Smooth muscle cell of the brain vasculature (primary cell): Measurements from ENCODE around the gene ABCA2.

Source experiments
- DNase-seq: peaks from one replicate; pipeline ENCODE4 v3.0.0-alpha.2; 2012; ENCODE audit warnings: low read depth, low spot score

Gene ABCA2

DNA sequence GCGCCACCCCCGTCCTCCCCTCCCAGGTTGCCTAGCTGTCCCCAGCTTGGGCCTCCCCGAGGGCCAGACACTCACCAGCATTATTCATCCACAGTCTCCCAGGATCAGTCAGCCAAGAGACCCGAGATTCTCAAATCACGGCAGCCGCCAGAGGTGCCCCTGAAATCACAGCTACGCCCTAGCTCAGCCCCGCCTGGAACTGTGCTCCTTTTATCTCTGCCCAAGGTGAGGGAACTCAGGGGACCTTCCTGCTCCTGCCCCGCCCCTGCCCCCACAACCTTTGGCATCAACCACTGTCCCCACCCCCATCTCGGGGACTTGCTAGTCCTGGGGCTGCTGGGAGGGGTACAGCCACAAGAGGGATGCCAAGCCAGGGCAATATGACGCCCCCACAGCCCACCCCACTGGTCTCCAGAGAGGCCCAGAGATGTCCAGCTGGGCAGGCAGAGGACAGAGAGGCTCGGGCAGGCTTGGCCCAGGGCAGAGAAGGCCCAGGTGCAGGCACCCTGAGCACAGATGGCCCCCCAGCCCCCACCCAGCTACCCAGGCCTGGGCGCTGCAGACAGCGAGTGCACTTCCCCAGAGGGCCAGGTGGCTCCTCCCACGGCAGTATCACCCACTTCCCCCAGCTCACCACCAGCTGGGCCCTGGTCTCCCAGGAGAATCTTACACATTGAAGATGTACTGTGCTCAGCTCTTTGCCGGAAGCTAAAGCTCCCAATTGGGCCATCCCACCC lies 4.0 kb upstream of the ABCA2 start, which contains the start of gene FUT7:
Gene FUT7 (minus strand): TSS at position 185 of the 737 bp plus-strand sequence. CDS start 97 bp downstream, at position 88.
- no peak for DNase-seq

DNA sequence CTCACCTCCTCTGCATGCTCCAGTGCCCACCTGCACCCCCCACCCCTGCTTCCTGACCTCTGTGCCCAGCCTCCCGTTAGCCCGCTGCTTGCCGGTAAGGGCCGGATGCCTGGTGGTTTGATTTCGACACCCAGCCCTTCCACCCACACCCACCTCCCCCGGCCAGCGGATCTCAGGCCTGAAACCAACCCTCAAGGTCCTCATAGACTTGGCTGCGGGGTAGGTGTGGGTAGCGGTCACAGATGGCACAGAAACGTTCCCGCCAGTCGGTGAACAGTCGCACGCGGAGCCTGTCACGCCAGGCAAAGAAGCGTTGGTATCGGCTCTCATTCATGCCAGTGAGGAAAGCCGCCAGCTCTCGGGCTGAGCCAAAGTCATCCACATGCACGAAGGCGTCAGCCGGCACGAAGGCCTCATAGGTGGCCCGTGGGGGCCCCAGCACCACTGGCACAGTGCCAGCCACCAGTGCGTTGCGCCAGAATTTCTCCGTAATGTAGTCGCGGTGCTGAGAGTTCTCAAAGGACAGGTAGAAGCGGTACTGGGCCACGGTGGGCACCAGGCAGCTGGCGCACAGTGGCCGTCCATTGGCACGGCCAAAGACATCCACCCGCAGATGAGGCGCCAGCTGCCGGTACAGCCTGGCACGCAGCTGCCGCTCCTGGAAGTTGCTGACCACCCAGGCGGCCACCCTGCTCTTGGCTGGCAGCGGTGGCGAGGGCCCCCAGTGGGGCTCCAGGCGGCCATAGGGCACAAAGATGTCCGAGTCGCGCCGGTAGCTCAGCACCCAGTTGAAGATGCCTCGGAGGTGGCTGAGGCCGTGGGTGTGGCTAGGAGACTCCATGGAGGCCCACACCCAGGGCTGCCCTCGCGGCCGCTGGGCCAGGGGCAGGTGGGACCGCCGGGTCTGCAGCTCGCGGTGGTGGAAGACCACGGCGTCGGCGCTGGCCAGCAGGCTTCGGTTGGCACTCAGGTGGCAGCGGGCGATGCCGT lies 2.8 kb upstream of the ABCA2 start:
- DNase-seq = no peak

GRCh38 chr9:137030006-137030405 lies 2.0 kb upstream of the ABCA2 start:
- DNase-seq = no peak

GRCh38 chr9:137029058-137029936 lies 1.3 kb upstream of the ABCA2 start:
- DNase-seq = no peak

DNA sequence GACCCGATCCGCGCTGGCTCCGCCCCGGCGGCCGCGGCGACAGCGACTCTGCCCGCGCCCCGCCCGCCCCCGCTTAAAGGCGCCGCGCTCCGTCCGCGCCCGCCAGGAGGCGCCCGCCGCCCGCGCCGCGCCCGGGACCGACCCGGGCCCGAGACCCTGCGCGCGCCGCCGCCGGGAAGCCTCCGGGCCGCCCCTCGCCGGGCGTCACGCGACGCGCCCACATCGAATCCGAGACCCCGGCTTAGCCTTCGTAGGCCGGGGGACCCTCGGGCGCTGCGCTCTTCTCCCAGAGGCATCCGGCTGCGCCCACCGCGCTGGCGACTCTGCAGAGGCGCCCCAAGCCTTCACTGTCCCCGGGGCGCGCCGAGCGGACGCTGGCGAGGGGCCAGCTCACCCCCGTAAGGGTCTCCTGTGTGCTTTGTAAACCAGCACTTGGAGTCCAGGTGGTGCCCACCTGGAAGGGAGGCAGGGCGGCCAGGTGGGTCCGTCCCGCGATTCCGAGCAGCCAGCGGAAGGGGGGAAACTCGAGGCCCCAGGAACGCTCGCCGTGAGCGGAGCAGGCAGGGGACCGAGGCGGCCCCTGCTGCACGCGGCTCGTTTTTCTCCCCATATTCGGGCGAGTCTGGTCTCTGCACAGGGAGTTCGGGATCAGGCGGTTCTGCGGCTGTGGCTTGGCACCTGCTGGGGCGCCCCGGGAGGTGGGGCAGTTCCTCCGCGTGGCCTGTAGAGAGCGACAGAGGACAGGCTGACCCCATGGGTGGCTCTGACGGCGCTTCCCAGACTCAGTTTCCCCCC lies 423 bp upstream of the ABCA2 start:
- DNase-seq = no peak

- DNase-seq = no peak
Observed at GRCh38 chr9:137026828-137027227, 1.2 kb downstream of the ABCA2 start.

- no peak for DNase-seq
Observed at GRCh38 chr9:137026384-137026783, 1.7 kb downstream of the ABCA2 start.

- no peak for DNase-seq
Observed at GRCh38 chr9:137025517-137025966, 2.5 kb downstream of the ABCA2 start.

- DNase-seq = no peak
Observed at GRCh38 chr9:137023583-137023991, 4.5 kb downstream of the ABCA2 start.

GRCh38 chr9:137023157-137023556 lies 4.9 kb downstream of the ABCA2 start:
- no peak for DNase-seq

GRCh38 chr9:137022662-137023008 lies 5.4 kb downstream of the ABCA2 start:
- DNase-seq = no peak

DNA sequence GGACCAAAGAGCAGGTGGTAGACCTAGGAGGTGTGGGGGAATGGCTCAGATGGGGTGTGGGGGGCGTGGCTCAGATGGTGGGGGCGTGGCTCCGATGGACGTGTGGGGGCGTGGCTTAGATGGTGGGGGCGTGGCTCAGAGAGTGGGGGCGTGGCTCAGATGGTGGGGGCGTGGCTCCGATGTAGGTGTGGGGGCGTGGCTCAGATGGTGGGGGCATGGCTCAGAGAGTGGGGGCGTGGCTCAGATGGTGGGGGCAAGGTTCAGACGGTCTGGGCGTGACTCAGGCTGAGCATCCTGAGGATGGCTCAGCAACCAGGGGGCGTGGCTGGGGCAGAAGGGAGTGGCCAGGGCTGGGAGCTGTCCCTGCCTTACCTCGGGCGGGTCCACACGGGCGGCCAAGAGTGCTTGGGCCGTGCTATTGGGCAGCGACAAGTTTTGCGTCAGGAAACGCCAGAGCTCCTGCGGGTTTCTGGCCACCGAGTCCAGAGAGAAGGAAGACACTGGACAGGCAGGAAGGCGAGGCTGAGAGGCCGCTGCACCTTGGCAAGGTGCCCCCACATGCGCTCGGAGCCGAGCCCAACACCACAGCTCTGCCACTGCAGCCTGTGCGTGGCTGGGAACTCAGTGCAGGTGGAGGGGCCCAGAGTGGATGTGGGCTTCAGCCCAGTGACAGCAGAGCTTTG lies 5.9 kb downstream of the ABCA2 start:
- DNase-seq = no peak

DNA sequence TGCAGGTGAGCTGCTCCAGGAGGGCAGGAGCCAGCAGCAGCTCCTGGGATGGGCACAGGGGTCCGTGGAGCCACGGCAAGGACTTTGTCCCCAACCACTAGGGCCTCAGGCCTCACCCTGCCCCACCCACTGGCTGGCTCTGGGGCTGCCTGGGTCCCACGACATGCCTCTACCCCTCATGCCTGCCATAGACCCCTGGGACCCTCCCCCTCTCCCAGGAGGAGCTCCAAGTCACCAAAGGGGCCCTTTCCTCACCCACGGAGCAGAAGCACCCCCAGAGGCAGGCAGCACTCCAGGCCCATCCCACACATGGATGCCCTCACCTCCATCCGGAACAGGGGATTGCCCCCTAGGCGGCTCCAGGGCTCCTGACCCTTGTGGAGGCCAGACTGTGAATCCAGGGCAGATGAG lies 6.5 kb downstream of the ABCA2 start:
- no peak for DNase-seq

DNA sequence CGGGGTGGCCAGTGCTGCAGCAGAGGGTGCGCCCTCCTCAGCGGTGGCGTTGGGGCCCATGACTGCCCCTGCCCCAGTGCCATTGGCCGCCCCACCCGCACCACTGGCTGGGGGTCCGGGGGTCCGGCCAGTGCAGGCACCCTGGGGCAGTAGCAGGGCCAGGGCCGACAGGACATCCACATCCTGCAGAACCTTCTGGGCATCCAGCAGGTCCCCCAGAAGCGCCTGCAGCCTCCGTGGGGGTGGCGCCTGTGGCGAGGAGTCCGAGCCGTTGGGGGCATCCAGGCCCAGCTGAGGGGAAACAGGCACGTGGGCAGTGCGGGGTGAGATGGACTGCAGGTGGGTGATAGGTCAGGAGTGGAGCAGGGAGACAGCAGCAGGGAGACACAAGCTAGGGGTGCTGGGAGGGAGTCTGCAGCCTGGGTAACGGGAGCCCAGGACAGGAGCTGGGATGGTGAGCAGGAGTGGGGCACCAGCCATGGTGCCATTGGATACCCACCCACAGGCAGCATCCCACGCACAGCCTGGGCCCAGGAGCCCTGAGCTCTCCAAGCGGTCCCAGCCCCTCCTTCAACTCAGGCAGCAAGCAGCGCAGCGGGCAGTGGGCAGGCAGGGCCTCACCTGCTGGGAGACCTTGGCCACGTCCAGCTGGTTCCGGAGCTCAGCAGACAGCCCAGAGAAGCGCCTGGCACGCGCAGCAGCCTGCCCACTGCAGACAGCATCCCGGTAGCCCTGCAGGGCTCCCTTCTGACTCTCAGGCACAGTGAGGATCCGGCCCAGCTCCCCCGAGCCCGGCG lies 7.1 kb downstream of the ABCA2 start:
- DNase-seq = no peak

DNA sequence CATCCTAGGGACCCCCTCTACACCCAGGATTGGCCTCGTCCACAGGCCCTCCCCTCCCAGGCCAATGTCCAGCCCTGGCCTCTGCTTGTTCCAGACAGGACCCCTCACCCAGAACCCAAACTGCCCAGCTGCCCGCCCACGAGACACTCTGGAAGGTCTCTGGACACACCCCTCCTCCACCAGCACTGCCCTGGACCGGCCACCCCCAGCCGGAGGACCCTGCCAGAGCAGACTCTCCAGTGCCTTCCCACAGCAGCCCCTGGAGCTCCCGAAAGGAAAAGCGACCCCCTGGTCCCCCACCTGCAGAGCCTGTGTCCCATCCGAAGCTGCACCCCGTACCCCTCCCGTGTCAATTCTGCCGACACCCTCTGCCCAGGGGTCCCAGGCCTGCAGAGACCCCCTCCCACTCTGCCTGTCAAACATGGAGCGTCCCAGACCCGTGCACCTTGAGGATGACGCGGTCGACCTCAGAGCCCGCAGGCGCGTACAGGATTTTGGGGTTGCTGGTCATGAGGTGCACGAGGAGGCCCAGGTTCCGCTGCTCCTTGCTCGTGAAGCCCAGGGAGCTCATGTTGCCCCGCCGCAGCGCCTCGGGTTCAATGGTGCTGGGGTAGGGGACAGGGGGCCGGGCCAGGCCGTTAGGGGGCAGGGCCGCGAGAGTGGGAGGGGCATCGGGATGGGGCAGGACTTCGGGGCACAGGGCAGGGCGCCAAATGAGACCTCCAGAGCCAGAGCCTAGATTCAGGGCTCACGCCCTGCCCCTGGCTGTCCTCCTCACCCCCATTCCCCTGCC lies 8.0 kb downstream of the ABCA2 start:
- DNase-seq = no peak

DNA sequence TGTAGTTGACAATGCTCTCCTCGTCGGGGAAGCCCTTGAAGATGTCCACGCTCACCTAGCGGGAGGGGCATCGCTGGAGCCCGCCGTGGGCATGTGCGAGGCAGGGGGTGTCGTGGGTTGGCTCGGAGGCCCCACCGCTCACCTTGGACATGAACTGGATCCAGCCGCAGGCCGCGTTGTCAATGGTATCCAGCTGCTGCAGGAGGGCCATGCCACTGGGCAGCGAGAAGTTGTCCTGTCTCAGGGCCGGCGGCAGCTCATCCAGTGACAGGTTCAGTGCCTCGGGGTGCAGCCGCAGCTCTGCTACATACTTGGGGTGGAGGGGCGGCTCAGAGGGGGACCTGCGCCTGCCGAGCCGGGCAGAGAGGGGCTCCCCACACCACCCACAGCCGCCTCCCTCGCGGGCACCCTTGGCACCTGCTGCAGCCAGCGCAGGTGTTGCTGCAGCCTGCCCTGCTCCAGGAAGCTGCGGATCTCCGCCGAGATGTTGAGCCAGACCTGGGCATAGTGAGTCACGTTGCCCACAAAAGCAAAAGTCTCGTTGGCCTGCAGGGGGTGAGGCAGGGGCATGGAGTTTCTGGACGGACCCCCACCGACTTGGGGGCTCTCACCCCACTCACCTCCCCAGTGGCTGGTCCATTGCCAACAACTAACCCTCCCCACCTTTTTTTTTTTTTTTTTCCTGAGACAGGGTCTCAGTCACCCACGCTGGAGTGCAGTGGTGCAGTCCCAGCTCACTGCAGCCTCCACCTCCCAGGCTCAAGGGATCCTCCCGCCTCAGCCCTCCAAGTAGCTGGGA lies 9.1 kb downstream of the ABCA2 start:
- no peak for DNase-seq

GRCh38 chr9:137017791-137018497 lies 10.1 kb downstream of the ABCA2 start:
- no peak for DNase-seq
